Prostate gland (tissue), 2 donors: Measurements from ENCODE around the gene C1QTNF9.

Source experiments
- POLR2AphosphoS5 ChIP-seq: sonication (generic); formaldehyde crosslinking; IDR thresholded peaks from one replicate; pipeline ENCODE4 v1.6.1; 2017; ENCODE audit warnings: antibody characterized with exemption
- TF ChIP-seq, protein P1 (sequence below), 4 experiments: fragments of 200-600 bp in 2 of 4; fragments of 450-650 bp in 2 of 4; sonication (generic) in 2 of 4; IDR thresholded peaks; 1 replicate in 3 of 4; 2 replicates in 1 of 4; pipeline ENCODE4 v1.5.1; 2016 to 2019; ENCODE audit warnings: antibody characterized with exemption in 4 of 4, mild to moderate bottlenecking in 2 of 4, moderate library complexity in 2 of 4

DNA sequence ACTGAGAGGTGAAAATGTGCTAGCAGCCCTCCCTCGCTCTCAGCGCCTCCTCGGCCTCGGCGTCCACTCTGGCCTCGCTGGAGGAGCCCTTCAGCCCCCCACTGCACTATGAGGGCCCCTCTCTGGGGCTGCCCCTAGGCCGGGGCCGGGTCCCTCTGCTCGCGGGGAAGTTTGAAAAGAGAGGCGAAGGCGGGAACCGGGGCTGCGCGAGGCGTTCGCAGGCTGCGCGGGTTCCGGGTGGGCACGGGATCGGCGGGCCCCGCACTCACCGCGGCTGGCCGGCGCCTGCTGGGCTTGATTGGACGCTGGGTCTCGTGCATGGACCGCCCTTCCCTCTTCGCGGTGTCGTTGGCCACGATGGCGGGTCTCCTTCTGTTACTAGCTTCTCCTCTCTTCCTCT lies 29.3 kb downstream of the C1QTNF9 start:
- TF ChIP-seq, protein P1, sequence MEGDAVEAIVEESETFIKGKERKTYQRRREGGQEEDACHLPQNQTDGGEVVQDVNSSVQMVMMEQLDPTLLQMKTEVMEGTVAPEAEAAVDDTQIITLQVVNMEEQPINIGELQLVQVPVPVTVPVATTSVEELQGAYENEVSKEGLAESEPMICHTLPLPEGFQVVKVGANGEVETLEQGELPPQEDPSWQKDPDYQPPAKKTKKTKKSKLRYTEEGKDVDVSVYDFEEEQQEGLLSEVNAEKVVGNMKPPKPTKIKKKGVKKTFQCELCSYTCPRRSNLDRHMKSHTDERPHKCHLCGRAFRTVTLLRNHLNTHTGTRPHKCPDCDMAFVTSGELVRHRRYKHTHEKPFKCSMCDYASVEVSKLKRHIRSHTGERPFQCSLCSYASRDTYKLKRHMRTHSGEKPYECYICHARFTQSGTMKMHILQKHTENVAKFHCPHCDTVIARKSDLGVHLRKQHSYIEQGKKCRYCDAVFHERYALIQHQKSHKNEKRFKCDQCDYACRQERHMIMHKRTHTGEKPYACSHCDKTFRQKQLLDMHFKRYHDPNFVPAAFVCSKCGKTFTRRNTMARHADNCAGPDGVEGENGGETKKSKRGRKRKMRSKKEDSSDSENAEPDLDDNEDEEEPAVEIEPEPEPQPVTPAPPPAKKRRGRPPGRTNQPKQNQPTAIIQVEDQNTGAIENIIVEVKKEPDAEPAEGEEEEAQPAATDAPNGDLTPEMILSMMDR (IDR thresholded peaks at IDR 0.05), result no peak
- no peak for TF ChIP-seq POLR2AphosphoS5
